Suprapubic skin (tissue), 3 donors: ENCODE data around the gene USP34.

ENCODE experiments used
- POLR2AphosphoS5 ChIP-seq, 3 donors: sonication (generic); formaldehyde crosslinking; IDR thresholded peaks; one replicate each; pipeline ENCODE4 v1.6.1; 2017; ENCODE audit warnings: antibody characterized with exemption in 3 of 3
- TF ChIP-seq, protein P1 (sequence below), 2 donors: fragments of 200-600 bp in 1 of 2; fragments of 450-650 bp in 1 of 2; sonication (generic) in 1 of 2; IDR thresholded peaks; one replicate each; pipeline ENCODE4 v1.5.1; 2016 to 2019; ENCODE audit warnings: antibody characterized with exemption in 2 of 2, mild to moderate bottlenecking in 1 of 2, moderate library complexity in 1 of 2

DNA sequence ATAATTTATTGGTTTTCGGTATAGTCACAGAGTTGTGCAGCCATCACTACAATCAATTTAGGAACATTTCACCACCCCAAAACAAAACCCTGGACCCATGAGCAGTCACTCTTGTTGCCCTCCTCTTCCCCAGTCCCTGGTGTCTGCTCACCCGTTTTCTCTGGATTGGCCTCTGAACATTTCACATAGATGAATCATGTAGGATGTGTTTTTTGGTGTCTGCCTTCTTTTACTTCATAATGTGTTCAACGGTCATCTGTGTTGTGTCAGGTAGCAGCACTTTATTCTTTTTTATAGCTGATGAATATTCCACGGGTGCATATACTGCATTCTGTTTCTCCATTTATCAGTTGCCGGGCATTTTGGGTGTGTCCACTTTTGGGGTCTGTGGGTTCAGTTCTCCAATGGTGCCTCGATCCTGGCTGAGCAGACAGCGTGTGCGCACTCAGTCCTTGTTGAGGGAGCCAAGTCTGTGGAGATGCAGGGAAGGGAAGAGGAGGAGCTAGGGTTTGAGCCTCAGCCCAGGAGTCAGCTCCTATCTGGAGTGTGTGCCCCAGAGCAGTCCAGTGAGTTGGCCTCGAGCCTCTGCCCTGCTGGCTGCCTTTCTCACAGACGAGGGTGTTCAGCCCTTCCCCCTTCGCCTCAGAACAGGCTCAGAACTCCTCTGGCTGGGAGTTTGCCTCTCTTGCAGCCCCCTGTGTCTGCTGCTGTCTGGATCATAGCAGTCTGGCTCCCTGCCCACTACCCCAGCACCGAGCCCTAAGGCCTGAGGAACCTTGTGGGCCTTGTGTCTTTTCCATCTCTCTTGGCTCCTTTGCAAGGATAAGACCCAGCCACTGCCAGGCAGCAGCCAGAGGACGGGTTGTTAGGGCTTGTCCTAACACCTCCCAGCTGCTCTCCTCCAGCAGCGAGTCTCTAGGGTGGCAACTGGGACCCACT, 290.9 kb downstream of the USP34 start:
- TF ChIP-seq, protein P1, sequence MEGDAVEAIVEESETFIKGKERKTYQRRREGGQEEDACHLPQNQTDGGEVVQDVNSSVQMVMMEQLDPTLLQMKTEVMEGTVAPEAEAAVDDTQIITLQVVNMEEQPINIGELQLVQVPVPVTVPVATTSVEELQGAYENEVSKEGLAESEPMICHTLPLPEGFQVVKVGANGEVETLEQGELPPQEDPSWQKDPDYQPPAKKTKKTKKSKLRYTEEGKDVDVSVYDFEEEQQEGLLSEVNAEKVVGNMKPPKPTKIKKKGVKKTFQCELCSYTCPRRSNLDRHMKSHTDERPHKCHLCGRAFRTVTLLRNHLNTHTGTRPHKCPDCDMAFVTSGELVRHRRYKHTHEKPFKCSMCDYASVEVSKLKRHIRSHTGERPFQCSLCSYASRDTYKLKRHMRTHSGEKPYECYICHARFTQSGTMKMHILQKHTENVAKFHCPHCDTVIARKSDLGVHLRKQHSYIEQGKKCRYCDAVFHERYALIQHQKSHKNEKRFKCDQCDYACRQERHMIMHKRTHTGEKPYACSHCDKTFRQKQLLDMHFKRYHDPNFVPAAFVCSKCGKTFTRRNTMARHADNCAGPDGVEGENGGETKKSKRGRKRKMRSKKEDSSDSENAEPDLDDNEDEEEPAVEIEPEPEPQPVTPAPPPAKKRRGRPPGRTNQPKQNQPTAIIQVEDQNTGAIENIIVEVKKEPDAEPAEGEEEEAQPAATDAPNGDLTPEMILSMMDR (IDR thresholded peaks at IDR 0.05) = no peak
- no peak for TF ChIP-seq POLR2AphosphoS5 (IDR thresholded peaks at IDR 0.05)
